M059J (cell line): Measurements from ENCODE around the gene COL11A1. TPM values are rescaled to one million over a fixed set of nuclear protein-coding genes. Genes with fewer than 3 reads are reported as not detected.

Experiments used
- DNase-seq: peaks from one replicate; pipeline ENCODE4 v3.0.0-alpha.2; 2012; ENCODE audit warnings: low read depth
- total RNA-seq: library from RNA; depleted of rRNA; stranded (reverse); fragments of >200 nt; shearing (Covaris generic); gene quantifications from 2 replicates; pipeline ENCODE4 v1.2.3, GENCODE V29; 2014

The COL11A1 gene
- total RNA-seq, 1 experiment from 2014 or later: 1.6 TPM

DNA sequence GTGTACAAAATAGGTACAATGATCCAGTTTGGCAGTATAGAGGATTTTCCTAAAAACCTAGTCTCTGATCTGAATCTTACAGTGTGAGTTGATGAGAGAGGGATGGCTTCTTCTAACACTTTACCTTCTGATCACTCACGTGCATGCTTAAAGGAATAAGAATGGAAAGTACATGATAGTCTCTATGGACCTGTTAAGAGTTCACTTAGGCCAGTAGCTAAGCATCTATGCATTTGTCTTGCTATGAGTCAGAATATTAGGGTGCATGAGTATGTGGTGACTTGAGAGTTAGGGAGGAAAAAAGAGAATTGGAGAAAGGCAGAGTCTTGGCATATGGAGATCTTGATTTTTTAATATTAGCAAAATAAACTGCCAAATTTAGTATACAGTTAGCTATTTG lies 206.3 kb downstream of the COL11A1 start:
- no peak for DNase-seq

DNA sequence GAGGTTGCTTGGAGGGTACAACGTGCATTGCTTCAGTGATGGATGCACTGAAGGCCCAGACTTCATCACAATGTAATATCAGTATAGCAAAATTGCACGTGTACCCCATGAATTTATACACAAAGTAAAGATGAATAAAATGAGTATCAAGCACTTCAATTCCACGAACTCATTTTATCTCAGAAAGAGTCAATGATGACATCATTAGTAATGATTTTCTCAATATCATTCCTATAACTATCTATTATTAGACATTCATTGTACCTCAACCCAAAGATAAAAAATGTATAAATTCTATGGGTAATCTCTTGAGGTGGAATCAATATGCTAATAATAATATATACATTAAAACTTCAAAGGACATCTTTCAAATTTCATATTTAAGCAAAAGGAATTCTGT lies 208.4 kb downstream of the COL11A1 start:
- no peak for DNase-seq

DNA sequence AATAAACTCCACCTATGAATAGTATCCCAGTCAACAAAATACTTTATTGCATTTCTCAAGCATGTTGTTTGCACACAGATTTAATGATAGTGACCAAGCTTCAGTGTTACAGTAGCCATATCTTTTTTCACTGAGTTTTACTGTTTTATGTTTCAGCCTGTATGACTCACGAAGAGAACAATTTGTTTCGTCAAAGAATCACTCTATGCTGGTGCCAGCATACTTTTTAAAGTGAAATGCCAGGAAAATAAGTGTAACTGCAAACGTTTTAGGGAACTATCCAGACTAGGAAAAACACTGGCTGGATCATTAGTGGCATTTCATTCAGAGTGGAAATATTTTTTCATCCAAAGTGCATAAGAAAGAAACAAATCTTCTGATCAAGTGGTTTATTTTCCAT lies 210.8 kb downstream of the COL11A1 start:
- peak; percentile 40 for DNase-seq

DNA sequence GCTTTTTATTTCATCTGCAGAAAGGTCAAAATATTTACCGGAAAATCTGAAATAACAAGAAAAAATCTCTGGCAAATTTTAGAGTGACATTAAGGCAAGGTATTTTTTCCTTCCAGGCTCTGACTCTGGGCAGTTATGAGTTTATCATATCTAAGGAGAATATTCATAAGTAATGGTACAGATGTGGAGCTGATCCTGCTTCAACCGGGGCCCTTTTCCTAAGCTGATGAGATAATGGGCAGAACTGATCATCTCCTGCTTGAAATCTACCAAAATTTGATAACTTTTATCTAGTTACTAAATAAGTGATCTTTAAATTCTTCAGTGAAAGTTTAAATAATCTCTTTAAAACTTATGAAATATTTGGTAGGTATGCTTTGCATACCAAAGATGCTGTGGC lies 211.6 kb downstream of the COL11A1 start:
- DNase-seq: no peak

DNA sequence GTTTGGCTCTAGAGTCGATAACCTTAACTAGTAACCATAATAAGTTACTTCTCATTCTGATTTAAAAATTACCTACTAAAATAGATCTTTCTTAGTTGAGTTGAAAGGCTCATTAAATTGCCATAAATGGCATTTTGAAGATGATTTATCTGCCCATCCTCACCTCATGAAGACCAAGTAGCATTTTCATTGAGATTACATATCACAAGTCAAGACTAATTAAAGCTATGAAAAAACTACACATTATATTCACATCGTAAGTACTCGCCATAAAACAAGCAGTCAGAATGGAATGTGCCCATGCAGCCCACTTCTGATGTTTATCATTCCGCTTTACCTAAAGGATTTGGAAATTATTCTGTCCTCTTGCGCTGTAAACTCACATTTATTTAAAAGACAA lies 212.0 kb downstream of the COL11A1 start:
- no peak for DNase-seq

DNA sequence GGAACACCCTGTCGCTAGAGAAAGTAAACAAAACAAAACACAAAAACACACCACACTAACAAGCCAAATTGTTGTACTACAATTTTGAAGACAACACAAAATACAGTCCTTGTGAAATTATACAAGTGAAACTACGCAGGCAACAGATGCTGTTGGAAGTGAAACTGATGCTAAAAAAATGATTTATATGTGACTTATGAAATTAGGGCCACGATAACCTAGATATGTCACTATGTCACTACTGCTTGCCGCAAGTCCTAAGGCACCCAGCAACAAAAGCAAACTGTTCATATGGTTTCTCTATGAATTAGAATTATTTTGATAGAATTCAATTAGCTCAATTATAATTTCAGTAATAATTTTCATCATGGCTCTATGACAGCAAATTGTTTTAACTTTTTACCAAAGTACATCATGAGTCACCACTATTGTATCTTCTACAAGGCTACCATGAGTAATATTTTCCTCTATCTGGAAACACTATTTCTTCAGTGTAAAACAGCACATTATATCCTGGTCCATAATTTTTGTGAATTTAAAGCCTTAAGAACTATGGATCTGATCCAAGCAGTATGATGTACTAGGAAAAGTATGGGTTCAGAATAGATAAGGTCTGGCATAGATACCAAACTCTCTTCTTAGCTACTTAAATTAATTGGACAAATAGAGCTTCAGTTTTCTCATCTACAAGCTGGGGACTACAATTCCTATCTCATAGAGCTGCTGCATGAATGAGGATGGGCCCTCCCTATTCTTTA lies 216.3 kb downstream of the COL11A1 start:
- peak; percentile 31 for DNase-seq

DNA sequence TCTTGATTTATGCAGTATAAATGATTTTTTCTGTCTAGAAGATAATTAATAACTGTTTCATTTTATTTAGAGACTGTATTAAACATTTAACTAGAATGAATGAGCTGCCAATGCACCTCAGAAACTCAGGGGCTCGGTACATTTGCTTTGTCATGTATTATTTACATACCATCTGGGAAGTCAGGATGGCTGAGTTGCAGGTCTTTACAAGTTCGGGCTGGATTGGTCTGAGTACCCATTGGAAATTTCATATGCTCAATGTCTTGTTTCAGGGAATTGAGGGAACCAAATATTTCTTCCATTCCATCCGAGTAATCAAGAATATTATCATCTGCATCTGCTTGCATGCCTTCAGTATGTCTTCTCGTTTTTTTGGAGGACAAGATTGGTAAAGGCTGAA lies 221.7 kb downstream of the COL11A1 start:
- no peak for DNase-seq

DNA sequence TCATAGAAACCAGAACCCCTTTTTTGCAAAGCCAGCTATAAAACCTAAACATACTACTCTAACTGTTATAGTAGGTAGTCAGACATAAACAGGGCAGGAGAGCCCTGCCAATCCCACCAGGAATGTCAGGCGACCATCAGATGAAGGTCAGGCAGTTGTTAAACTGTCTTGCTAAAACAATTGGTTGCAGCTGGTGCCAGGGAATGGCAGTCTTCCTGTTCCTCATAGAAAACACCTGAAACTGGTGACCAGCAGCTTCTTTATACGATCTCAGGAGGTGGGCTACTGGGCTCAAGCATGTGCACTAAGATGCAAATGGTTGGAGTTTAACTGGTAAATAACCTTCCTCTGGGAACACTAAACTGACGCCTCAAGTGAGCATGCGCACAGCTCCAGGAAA lies 224.1 kb downstream of the COL11A1 start:
- no peak for DNase-seq

DNA sequence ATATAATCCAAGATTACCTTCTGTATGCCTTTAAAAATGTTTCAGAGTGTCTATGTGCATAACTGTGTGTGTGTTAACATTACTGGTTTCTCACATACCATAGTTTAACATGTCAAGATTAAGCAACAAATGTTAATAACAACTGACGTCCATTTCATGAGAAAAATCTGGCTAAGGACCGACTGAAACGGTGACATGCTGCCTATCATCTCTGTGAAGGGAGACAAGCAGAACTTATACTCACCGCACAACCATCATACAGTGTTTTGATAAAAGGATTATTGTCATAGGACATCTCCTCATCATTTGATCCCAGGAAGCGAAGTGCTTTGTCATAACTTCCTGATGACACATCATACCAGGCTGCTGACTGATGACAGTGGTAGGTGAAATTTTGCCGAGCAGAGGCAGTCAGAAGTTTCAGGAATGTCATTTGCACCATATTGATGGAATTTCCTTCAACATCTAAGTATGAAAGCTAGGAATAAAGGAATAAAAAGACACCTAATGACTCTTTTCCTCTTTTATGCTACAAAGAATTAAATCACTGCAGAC lies 228.8 kb downstream of the COL11A1 start:
- peak; percentile 65 for DNase-seq

DNA sequence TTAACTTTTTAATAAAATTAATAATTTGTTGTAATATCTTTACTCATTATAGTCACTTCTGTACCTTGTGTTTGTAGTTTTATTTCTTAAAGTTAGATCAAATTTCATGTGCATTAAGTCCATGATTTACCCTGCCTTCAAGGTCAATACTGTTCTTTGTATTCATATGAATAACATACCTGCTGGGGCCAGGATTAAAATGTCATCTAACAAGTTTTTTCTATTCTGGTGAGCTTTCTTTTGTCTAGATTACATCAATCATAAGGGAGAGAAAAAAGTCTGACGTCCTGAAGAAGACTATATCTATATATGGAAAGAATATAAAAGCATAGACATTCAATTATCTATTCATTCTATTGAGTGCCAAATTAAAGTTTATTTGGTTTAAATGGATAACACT lies 232.6 kb downstream of the COL11A1 start:
- DNase-seq: no peak

DNA sequence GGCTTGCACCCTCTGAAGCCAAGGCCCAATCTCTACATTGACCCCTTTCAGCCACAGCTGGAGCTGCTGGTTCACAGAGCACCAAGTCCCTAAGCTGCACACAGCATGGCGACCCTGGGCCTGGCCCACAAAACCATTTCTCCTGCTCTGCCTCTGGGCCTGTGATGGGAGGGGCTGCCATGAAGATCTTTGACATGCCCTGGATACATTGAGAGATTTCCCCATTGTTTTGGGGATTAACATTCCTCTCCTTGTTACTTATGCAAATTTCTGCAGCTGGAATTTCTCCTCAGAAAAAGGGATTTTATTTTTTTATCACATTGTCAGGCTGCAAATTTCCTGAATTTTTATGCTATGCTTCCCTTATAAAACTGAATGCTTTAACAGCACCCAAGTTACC lies 235.8 kb downstream of the COL11A1 start:
- no peak for DNase-seq

DNA sequence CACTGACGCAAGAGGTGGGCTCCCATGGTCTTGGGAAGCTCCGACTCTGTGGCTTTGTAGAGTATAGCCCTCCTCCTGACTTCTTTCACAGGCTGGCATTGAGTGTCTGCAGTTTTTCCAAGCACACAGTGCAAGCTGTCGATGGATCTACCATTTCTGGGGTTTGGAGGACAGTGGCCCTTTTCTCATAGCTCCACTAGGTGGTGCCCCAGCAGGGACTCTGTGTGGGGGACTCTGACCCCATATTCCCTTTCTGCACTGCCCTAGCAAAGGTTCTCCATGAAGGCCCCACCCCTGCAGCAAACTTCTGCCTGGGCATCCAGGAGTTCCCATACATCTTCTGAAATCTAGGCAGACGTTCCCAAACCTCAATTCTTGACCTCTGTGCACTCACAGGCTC lies 236.2 kb downstream of the COL11A1 start:
- DNase-seq: no peak

DNA sequence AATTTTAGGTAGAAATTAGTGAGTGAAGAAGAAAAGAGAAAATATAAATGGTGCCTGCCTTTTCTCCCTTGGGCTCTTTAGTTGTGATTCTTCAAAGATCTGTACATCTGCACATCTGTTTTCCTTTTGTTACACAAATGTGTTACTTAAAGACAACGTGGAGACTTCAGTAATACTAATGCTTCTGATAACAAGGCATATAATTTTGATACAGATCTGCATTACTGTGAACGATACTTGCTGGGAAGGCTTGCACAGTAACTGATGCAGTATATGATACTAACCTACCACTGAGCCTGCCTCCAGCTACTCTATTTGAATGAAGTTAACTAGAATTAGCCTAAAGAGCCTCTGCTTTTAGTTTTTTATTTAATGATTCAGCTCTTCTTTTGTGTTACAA lies 244.6 kb downstream of the COL11A1 start:
- DNase-seq: no peak

DNA sequence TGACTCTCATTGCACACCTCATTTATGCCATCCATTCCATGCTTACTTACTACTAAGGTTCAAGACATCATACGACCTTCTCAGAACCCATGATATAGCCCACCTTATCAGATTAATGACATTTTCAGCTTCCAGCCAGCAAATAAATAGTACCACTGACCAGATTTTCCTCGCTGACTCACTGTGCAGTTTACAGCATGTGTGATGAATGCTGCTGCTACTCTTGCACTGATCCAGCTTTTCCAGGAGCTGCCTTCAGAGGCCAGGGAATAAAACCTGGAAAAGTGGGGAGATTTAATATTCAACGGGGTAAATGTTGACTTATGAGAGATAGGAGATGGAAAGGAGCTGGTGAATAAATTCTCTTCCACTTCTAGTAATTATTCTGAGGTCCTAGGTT lies 247.1 kb downstream of the COL11A1 start:
- no peak for DNase-seq

DNA sequence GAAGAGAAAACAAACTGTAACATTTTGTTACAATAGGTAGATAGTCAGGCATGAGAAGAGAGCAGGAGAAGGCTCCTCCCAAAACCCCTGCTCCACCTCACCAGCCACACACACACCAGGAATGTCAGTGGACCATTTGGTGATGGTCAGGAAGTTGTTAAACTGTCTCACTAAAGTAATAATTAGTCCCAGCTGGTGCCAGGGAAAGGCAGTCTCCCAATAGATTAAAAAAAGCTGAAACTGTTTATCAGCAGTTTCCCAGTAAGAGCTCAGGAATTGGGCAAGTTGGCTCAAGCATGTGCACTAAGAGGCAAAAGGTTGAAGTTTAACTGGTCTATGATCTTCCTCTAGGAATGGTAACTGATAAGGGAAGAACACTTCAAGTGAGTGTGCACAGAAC lies 249.6 kb downstream of the COL11A1 start:
- DNase-seq: peak; percentile 29

DNA sequence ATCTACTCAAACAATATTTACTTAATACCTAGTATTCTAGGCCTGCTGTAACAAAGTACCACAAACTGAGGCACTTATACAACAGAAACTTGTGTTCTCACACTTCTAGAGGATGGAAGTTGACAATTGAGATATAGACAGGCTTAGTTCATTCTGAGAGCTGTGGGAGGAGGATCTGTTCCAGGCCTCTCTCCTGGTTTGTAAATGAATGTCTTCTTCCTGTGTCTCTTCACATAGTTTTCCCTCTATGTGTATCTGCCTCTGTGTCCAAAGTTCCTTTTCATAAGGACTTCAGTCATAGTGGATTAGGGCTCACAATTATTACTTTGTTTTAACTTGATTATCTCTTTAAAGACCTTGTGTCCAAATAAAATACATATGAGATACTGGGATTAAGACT lies 251.1 kb downstream of the COL11A1 start:
- no peak for DNase-seq

DNA sequence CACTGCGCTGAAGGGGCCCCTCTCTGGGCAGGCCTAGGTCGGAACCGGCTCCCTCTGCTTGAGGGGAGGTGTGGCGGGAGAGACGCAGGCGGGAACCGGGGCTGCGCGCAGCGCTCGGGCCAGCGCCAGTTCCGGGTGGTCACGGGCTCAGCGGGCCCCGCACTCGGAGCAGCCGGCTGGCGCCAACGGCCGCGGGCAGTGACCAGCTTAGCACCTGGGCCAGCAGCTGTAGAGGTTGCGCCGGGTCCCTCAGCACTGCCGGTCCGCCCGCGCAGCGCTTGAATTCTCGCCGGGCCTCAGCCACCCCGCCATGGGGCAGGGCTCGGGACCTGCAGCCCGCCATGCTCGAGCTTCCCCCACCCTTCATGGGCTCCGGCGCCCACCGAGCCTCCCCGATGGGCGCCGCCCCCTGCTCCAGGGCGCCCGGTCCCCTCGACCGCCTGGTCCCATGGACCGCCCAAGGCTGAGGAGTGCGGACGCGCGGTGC lies 254.6 kb downstream of the COL11A1 start:
- DNase-seq: no peak

DNA sequence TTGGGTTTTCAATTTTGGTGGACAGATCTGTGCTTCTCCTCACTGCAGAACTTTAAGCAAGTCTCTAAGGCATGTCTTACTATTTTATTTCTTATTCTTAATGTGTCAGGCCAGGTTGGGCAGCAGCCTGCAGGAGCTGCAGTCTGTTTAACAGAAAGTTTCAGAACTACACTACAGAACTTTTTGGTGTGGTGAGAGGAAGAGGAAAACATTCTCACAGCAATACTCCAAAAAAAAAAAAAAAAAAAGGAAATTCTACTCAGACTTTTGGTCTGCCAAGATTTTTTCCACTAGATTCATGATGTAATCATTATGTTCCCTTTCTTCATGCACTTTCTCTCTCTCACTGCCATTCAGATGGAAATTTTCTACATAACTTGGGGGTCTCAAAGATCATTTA lies 255.2 kb downstream of the COL11A1 start:
- no peak for DNase-seq

DNA sequence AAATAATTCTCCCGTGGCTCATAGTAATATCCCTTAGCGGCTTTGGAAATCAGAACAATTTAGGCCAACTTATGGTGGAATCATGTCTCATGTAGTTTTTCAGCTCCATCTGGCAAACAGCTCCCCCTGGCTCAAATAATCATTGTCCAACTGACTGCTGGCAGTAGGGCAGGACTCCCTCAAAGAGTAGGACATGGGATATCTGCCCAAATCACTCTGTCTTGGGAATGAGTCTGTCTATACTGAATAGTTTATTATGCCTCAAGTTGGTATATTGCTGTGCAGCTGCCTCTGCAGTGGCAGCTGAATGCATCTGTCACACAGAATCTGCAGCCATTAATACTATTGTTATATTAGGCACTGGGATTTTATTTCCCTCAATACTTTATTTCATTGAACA lies 255.7 kb downstream of the COL11A1 start:
- DNase-seq: no peak

DNA sequence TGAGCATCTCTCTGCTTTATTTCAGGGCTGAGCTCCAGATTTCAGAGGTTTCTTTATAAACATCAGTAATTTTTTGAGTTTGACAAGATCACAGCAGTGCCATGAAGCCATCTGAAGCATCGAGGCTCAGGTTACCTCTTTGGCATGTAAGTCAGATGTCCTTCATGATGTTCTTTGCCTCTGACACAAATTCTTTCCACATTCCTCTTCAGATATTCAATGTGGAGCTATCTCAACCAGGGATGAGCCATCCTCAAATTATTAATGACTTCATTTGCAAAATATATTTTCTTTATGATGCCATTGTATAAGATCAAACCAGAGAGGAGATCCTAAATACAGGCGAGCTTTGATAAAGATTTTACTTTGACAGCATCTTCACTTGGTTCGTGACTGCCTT lies 256.7 kb downstream of the COL11A1 start:
- no peak for DNase-seq

DNA sequence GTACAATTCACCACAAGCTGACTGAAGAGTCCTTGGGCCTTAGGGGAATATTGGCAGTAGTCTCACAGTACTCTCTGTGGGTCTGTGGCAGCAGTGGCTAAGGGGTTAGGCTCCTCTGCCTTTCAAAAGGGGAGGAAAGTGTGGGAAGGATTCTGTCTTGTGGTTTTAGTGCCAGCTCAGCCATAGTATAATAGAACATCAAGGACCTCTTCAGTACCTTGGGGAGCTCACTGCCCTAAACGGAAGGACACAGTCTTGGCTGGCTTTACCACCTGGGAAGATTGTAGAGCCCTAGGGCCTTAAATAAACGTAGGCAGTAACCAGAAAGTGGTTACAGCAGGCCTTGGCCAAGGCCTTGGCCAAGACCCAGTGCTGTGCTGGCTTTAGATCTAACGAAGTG lies 265.7 kb downstream of the COL11A1 start:
- DNase-seq: peak; percentile 33

DNA sequence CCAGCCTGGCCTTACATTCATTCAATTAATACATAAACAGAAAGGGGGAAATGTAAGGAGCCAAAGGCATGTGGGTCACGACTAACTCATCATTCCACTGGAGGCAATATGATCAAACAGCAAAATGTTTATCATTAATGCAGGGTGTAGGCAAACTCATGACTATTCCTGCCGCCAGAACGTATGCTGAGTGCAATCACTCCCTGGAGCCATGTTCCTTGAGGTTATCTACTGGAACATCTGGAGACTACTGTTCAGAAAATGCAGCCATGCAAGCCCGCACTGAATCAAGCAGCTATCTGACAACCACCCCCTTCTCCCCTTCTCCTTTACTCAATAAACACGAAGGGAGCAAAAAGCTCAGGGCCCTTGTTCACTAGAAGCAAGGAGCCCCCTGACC lies 267.6 kb downstream of the COL11A1 start:
- no peak for DNase-seq

DNA sequence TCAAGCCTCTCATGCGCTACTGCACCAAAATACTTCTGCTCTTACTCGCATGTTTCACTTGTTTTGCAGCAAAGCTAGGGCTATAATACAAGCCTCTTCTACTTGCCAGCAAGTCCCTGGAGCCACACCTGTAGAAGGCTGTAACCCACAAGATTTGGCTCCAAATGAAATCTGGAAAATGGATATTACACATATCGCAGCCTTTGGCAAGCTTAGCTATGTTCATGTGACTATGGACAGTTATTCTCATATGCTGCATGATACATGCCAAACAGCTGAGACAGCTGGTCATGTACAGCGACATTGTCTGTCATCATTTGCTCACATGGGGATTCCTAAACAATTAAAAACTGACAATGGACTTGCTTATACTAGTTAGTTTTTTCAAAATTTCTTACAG lies 270.3 kb downstream of the COL11A1 start:
- DNase-seq: no peak

DNA sequence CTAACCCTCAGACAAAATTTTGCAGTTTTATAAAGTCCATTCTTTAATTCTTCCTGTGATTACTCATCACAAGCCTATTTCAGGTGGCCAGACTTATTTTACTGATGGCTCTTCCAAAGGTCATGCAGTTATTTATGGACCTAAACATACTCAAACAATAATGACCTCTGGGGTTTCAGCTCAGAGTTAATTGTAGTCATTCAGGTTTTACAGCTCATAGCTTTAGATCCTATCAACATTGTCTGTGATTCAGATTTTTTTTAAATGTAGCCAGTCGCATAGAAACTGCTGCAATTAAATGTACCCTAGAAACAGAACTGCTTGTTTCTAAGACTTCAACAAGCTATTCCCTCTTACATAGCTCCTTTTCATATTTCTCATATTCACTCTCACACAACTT lies 270.8 kb downstream of the COL11A1 start:
- peak; percentile 52 for DNase-seq
